ENCODE data around the gene POLN. TPM values are rescaled to one million over a fixed set of nuclear protein-coding genes. Genes with fewer than 3 reads are reported as not detected.

The POLN gene
- total RNA-seq, 2 donors from 2014 or later: 1.3 to 2.8 TPM

GRCh38 chr4:2083826-2084160 lies 158.1 kb downstream of the POLN start:
- TF ChIP-seq CTCF (IDR thresholded peaks at IDR 0.05): no peak

DNA sequence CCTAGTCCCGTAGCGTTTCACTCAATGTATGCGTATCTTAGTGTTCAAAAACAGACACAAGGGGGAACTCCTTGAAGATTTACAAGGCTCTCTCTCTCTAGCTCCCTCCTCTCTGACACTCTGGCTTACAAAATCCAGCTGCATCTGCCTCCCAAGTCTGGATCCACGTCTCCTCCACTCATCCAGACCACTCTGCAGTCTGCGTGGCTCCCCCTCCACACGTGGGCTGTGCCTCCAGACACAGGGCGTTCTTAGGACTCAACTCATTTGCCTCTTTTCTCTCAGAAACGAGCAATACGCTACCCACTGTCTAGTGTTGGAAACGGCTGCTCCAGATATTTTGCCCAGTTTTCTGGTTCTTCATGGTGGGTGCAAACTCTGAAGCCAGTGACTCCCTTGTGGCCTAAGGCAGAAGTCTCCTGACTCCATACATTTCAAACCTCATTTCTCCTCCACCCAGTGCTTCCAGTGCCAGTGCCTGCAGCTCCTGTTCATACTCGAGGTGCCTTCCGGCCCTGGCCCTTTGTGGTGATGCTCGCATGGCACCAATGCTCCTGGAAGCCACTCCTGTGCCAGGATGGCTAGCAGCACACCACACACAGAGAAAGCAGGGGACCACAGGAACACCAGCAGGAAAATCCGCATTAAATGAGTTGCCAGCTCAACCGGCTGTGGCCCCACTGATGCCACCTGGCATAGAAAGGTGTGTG lies 158.7 kb downstream of the POLN start:
- no peak overlapping the region for H3K27ac ChIP-seq
- no peaks in the 10 kb centered on the region for H3K27me3 ChIP-seq
- no peak for TF ChIP-seq CTCF (IDR thresholded peaks at IDR 0.05)
- no peaks in the 10 kb centered on the region for H3K36me3 ChIP-seq
- no peaks in the 10 kb centered on the region for H3K4me1 ChIP-seq
- no peak for DNase-seq (ENCODE audit: low spot score)
- no peak overlapping the region for H3K4me3 ChIP-seq
- H3K9me3 ChIP-seq: peaks cover 0 to 8% of the 10 kb centered on the region in 2 donors

More at GRCh38 chr4:2083826-2084160, 158.1 kb downstream of the POLN start:
- DNase-seq (ENCODE audit: low spot score): no peak
- no peaks in the 10 kb centered on the region for H3K4me1 ChIP-seq
- peaks cover 0 to 8% of the 10 kb centered on the region in 2 donors for H3K9me3 ChIP-seq
- no peaks in the 10 kb centered on the region for H3K27me3 ChIP-seq
- H3K36me3 ChIP-seq: no peaks in the 10 kb centered on the region
- no peak overlapping the region for H3K4me3 ChIP-seq
- H3K27ac ChIP-seq: no peak overlapping the region

- H3K9me3 ChIP-seq: peaks cover 0 to 6% of the 10 kb centered on the region in 2 donors
- no peak for TF ChIP-seq CTCF (IDR thresholded peaks at IDR 0.05)
- DNase-seq (ENCODE audit: low spot score): no peak
Observed at GRCh38 chr4:2082627-2083026, 159.3 kb downstream of the POLN start.

GRCh38 chr4:2082118-2082517 lies 159.8 kb downstream of the POLN start:
- H3K36me3 ChIP-seq: no peaks in the 10 kb centered on the region
- no peaks in the 10 kb centered on the region for H3K4me1 ChIP-seq
- peaks cover 0 to under 1% of the 10 kb centered on the region in 2 donors for H3K9me3 ChIP-seq
- no peak overlapping the region for H3K4me3 ChIP-seq
- H3K27me3 ChIP-seq: no peaks in the 10 kb centered on the region
- no peak for DNase-seq (ENCODE audit: low spot score)
- no peak for TF ChIP-seq CTCF (IDR thresholded peaks at IDR 0.05)
- no peak overlapping the region for H3K27ac ChIP-seq

More at GRCh38 chr4:2082627-2083026, 159.3 kb downstream of the POLN start:
- Histone ChIP-seq H3K27me3 (no peaks in the 10 kb centered on the region), H3K36me3 (no peaks in the 10 kb centered on the region), H3K4me3 (no peak overlapping the region), H3K27ac (no peak overlapping the region), H3K4me1 (no peaks in the 10 kb centered on the region)

- TF ChIP-seq CTCF (IDR thresholded peaks at IDR 0.05): no peak
- Histone ChIP-seq H3K27ac (no peak overlapping the region), H3K9me3 (no peaks in the 10 kb centered on the region)
Observed at GRCh38 chr4:2081540-2081939, 160.4 kb downstream of the POLN start.

More at GRCh38 chr4:2081540-2081939, 160.4 kb downstream of the POLN start:
- Histone ChIP-seq H3K4me3 (no peak overlapping the region), H3K27me3 (no peaks in the 10 kb centered on the region), H3K4me1 (no peaks in the 10 kb centered on the region), H3K36me3 (no peaks in the 10 kb centered on the region)
- DNase-seq (ENCODE audit: low spot score): no peak
